GM20431 (cell line): ENCODE results near the gene ZNF416.

Experiments
- in situ Hi-C: fragments of 300-500 bp; cut with MseI, MboI; formaldehyde crosslinking; loops from one replicate; pipeline ENCODE4 v1.15.0; 2020; ENCODE audit warnings: low sequenced_read_pairs; ENCODE audit not compliant: unreplicated experiment

Gene ZNF416

GRCh38 chr19:57578487-57579205, at the start of gene ZNF416:
Gene ZNF416 (minus strand): TSS chr19:57578911. CDS start chr19:57578704, 207 bp downstream.
- in situ Hi-C loops: no loop called here

GRCh38 chr19:57623091-57623490, 44.4 kb upstream of the ZNF416 start:
- in situ Hi-C loops: no loop called here

- in situ Hi-C loops: no loop called here
Measured at GRCh38 chr19:57620673-57621348, 42.1 kb upstream of the ZNF416 start.

GRCh38 chr19:57615346-57615745, 36.6 kb upstream of the ZNF416 start:
- in situ Hi-C loops: no loop called here

- in situ Hi-C loops: no loop called here
Measured at GRCh38 chr19:57613941-57614743, 35.4 kb upstream of the ZNF416 start, which contains the start of gene ZNF134. Gene ZNF134 (plus strand): TSS chr19:57614242. CDS start chr19:57619469, 5,227 bp downstream.

GRCh38 chr19:57611113-57611512, 32.4 kb upstream of the ZNF416 start:
- in situ Hi-C loops: no loop called here

- in situ Hi-C loops: no loop called here
Measured at GRCh38 chr19:57606931-57607330, 28.2 kb upstream of the ZNF416 start.

GRCh38 chr19:57599761-57600383, 21.2 kb upstream of the ZNF416 start, which contains the start of gene ZNF530:
Gene ZNF530 (plus strand): TSS chr19:57599885. CDS start chr19:57604346, 4,461 bp downstream.
- in situ Hi-C loops: no loop called here

GRCh38 chr19:57599377-57599760, 20.7 kb upstream of the ZNF416 start:
- in situ Hi-C loops: no loop called here

GRCh38 chr19:57587529-57587928, 8.8 kb upstream of the ZNF416 start:
- in situ Hi-C loops: no loop called here

GRCh38 chr19:57583521-57584416, 5.1 kb upstream of the ZNF416 start, which contains the start of gene ZIK1:
Gene ZIK1 (plus strand): TSS chr19:57584145. CDS start chr19:57584357, 212 bp downstream.
- in situ Hi-C loops: no loop called here

GRCh38 chr19:57583104-57583520, 4.4 kb upstream of the ZNF416 start:
- in situ Hi-C loops: no loop called here

GRCh38 chr19:57576661-57577060, 2.0 kb downstream of the ZNF416 start:
- in situ Hi-C loops: no loop called here

GRCh38 chr19:57572415-57572947, 6.2 kb downstream of the ZNF416 start:
- in situ Hi-C loops: no loop called here

GRCh38 chr19:57570707-57571106, 8.0 kb downstream of the ZNF416 start:
- in situ Hi-C loops: no loop called here

- in situ Hi-C loops: no loop called here
Measured at GRCh38 chr19:57566396-57567265, 12.1 kb downstream of the ZNF416 start.

GRCh38 chr19:57563547-57563946, 15.2 kb downstream of the ZNF416 start:
- in situ Hi-C loops: no loop called here

- in situ Hi-C loops: no loop called here
Measured at GRCh38 chr19:57560049-57560491, 18.6 kb downstream of the ZNF416 start.
